Pancreas (tissue), 10 donors: ENCODE data around the gene ZDHHC13. TPM values are rescaled to one million over a fixed set of nuclear protein-coding genes. Genes with fewer than 3 reads are reported as not detected.

Experiments
- ATAC-seq, 4 donors: fragments of 200-7000 bp; cut with Tn5 transposase; one replicate each; pipeline versions ENCODE4 v1.8.0 to v1.9.1; 2020; ENCODE audit warnings: mild to moderate bottlenecking in 4 of 4, moderate library complexity in 4 of 4
- DNase-seq, 6 donors: peaks; one replicate each; pipeline ENCODE4 v3.0.0-alpha.2; 2020
- FAIRE-seq: peaks from 2 replicates; lab custom pipeline; 2012; peaks lifted over from hg19 to GRCh38; lab: Jason Lieb, UNC
- H3K27ac ChIP-seq, 4 donors: fragments of 200-600 bp; sonication (generic); 1 replicate in 3 of 4; 2 replicates in 1 of 4; pipeline versions ENCODE4 v1.5.0 to v1.8.0; 2020
- H3K27me3 ChIP-seq, 4 donors: fragments of 200-600 bp; one replicate each; pipeline ENCODE4 v1.8.0; 2021
- H3K36me3 ChIP-seq, 3 donors: fragments of 200-600 bp; sonication (generic) in 1 of 3; one replicate each; pipeline versions ENCODE4 v1.5.0 to v1.8.0; 2020 to 2021
- H3K4me1 ChIP-seq, 3 donors: fragments of 200-600 bp; one replicate each; pipeline ENCODE4 v1.8.0; 2021
- H3K4me3 ChIP-seq, 4 donors: fragments of 200-600 bp; sonication (generic) in 2 of 4; one replicate each; pipeline versions ENCODE4 v1.5.0 to v1.8.0; 2020 to 2021
- H3K9me3 ChIP-seq, 4 donors: fragments of 200-600 bp; one replicate each; pipeline ENCODE4 v1.8.0; 2021
- WGBS, 2 donors: extraction: QIAGEN DNeasy Blood & Tissue Kit; methylation state at CpG; one replicate each; pipeline ENCODE4 v1.1.7; 2013; 5-methylcytosine and 5-hydroxymethylcytosine counted together
- intact Hi-C, 3 donors: fragments of 100-400 bp; cut with DNase I; formaldehyde crosslinking; loops; one replicate each; pipeline versions ENCODE4 v1.11.1 to v1.14.2; 2022
- polyA plus RNA-seq, 2 donors: library from polyadenylated mRNA; stranded (reverse); fragments of 200-250 nt; gene quantifications; one replicate each; pipeline ENCODE4 v1.2.3, GENCODE V29; 2013
- total RNA-seq, 6 donors: library from RNA; stranded (reverse); fragmentation: NEBNext Ultra II Directional in 4 of 6; extraction: Animal tissue kit (Norgen Biotek cat#: 25700) in 4 of 6; gene quantifications; one replicate each; pipeline versions ENCODE4 v1.2.1 to v1.2.4, GENCODE V29; 2021 to 2023
- TF ChIP-seq, protein P1 (sequence below), 4 donors: fragments of 200-600 bp; sonication (generic) in 3 of 4; IDR thresholded peaks; one replicate each; pipeline versions ENCODE4 v1.5.0 to v1.8.0; 2021; ENCODE audit warnings: antibody characterized with exemption in 4 of 4
- donor health status: healthy with polysubstance abuse.
- donor health status: DM: no; HTN: no; CAD: no; lungs with moderate emphysema.
- donor health status: DM: no; HTN: no; CAD: no.
- donor health status: control.
- donor health status: control.
- donor health status: Bipolar disorder and iron deficiency.
- donor health status: DM: yes; HTN: yes; CAD: no.
- donor health status: DM: no; HTN: no; CAD: no.
- donor health status: DM: no; HTN: no; CAD: no.
- donor health status: DM: yes; HTN: yes; CAD: no.

Gene ZDHHC13
- total and polyA plus RNA-seq, 8 donors: 4.5 to 11.5 (median 7.5) TPM

DNA sequence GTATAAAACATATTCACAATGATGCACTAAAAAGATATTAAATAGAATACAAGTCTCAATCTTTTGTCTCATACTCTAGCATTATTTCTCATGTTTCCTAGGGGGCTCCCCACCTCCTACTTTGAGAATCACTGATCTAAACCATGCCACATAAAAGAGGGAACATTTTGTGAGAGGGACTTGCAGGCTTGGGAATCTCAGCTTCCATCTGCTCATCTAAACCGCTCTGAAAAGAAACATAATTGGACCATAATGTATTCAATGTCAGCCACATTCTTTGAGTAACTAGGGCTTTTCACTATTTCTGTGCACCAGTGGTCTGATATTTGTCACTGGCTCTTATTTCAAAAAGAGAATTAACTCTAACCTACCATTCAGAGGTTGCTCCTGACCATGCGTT, 91.2 kb downstream of the ZDHHC13 start:
- intact Hi-C loops: no loop called here
- H3K9me3 ChIP-seq: no peaks in the 10 kb centered on the region

DNA sequence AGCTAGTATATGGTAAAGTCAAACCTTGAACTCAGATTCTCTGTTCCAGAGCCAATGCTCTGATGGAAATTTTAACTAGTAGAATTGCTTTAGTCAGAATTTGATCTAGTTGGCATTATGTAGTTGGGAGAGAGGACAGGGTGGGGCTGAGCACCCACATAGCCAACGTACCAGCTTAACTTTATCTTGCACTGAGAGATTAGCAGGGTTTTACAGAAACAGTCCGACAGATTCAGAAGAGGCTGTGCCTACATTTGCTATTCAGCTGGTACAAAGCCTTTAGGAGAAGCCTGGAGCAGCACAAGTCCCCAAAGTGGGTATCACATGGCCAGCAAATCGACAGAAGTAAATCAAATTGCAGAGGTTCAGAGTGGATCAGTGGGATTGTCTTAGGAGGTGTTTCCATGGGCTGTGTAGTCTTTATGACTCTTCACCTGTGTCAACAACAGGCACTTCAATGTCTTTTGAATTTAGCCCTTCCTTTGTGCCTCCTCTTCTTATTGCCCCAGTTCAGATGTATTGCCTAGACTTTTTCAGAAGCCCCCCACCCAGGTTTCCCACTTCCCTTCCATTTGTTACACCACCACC, 92.1 kb downstream of the ZDHHC13 start:
- H3K9me3 ChIP-seq: no peaks in the 10 kb centered on the region
- intact Hi-C loops: no loop called here
- H3K36me3 ChIP-seq: no peaks in the 10 kb centered on the region
- H3K4me3 ChIP-seq: no peak overlapping the region
- H3K27me3 ChIP-seq: no peaks in the 10 kb centered on the region
- whole genome bisulfite sequencing, 2 donors: 45 to 47% methylated on average over 3 of the region's 3 CpGs
- no peak for ATAC-seq
- no peaks in the 10 kb centered on the region for H3K4me1 ChIP-seq
- TF ChIP-seq, protein P1, sequence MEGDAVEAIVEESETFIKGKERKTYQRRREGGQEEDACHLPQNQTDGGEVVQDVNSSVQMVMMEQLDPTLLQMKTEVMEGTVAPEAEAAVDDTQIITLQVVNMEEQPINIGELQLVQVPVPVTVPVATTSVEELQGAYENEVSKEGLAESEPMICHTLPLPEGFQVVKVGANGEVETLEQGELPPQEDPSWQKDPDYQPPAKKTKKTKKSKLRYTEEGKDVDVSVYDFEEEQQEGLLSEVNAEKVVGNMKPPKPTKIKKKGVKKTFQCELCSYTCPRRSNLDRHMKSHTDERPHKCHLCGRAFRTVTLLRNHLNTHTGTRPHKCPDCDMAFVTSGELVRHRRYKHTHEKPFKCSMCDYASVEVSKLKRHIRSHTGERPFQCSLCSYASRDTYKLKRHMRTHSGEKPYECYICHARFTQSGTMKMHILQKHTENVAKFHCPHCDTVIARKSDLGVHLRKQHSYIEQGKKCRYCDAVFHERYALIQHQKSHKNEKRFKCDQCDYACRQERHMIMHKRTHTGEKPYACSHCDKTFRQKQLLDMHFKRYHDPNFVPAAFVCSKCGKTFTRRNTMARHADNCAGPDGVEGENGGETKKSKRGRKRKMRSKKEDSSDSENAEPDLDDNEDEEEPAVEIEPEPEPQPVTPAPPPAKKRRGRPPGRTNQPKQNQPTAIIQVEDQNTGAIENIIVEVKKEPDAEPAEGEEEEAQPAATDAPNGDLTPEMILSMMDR (IDR thresholded peaks at IDR 0.05): no peak
- no peak for FAIRE-seq
- no peak for DNase-seq
- no peak overlapping the region for H3K27ac ChIP-seq

More for the DNA sequence above, 91.2 kb downstream of the ZDHHC13 start:
- FAIRE-seq (no peak), DNase-seq (no peak), ATAC-seq (no peak)
- Histone ChIP-seq H3K27me3 (no peaks in the 10 kb centered on the region), H3K4me3 (no peak overlapping the region), H3K36me3 (no peaks in the 10 kb centered on the region), H3K27ac (no peak overlapping the region), H3K4me1 (no peaks in the 10 kb centered on the region)
- TF ChIP-seq, protein P1 (IDR thresholded peaks at IDR 0.05): no peak
- WGBS, 2 donors: 90 to 95% methylated on average over 2 of the region's 2 CpGs

DNA sequence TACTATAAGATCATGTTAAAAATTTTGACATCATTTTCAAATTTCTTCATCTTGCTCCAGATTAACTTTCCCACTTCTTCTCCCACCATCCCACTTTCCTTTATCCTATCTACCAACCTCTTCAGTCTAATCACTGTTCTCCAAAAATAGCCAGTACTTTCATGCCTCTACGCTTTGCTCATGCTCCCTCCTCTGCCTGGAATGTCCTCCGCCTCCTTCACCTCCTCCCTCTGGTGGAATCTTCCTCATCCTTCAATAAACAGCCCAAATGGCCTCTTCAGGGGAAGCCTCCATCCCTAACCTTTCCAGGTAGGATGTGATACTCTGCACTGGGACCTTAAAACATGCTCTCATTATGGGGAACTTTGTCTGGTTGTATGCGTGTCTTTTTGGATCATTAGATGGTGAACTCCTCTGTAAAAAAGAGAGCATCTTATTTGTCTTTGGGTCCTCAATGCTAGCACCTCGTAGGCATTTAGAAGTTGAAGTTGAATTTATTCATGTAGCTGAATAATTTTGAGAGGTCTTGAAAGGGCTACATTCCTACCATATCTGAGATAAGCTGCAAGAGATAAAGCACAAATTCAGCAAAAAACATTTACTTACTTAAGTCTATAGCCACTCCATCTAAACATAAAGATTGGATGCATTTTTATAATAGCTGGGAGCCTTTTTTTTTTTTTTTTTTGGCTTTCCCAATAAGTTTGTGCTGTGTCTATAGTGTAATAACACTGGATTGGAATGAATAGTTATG, 92.8 kb downstream of the ZDHHC13 start:
- no peak for DNase-seq
- intact Hi-C loops: no loop called here
- ATAC-seq: no peak
- Histone ChIP-seq H3K9me3 (no peaks in the 10 kb centered on the region), H3K4me3 (no peak overlapping the region), H3K27ac (no peak overlapping the region), H3K4me1 (no peaks in the 10 kb centered on the region), H3K36me3 (no peaks in the 10 kb centered on the region), H3K27me3 (no peaks in the 10 kb centered on the region)
- TF ChIP-seq, protein P1 (IDR thresholded peaks at IDR 0.05): no peak
- FAIRE-seq: no peak
- WGBS, 2 donors: 36 to 53% methylated on average over 4 of the region's 4 CpGs

DNA sequence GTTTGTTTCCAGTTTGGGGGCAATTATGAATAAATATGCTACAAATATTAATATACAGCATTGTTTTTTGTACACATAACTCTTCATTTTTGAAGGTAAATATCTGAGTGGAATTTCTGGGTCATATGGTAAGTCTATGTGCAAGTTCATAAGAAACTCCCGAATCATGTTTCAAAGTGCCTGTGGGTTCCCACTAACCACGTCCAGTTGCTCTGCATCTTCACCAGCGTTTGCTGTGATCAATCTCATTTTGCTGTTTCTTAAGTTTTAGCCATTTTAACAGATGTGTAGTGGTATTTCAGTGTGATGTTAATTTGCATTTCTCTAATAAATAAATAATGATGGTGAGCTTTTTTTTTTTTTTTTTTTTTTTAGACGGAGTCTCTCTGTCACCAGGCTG, 99.1 kb downstream of the ZDHHC13 start:
- WGBS, 2 donors: 86 to 88% methylated on average over 4 of the region's 4 CpGs

More for the DNA sequence above, 99.1 kb downstream of the ZDHHC13 start:
- no peak for ATAC-seq
- no peak for FAIRE-seq
- intact Hi-C loops: no loop called here
- TF ChIP-seq, protein P1 (IDR thresholded peaks at IDR 0.05): no peak
- Histone ChIP-seq H3K9me3 (no peaks in the 10 kb centered on the region), H3K4me1 (peaks cover 0 to 5% (median 0%) of the 10 kb centered on the region in 3 donors), H3K4me3 (no peak overlapping the region), H3K27ac (no peak overlapping the region), H3K36me3 (no peaks in the 10 kb centered on the region), H3K27me3 (peaks cover 0 to 5% (median 0%) of the 10 kb centered on the region in 4 donors)
- no peak for DNase-seq
